Ishikawa (cell line): ENCODE results near the gene COL23A1.

ENCODE experiments used
- EGR1 ChIP-seq: IDR thresholded peaks from 2 replicates; pipeline ENCODE4 v1.6.1; 2012
- MAX ChIP-seq: IDR thresholded peaks from 2 replicates; pipeline ENCODE4 v1.6.1; 2012
- RAD21 ChIP-seq: IDR thresholded peaks from 2 replicates; pipeline ENCODE4 v1.6.1; 2012; ENCODE audit warnings: low read depth
- TAF1 ChIP-seq: IDR thresholded peaks from 2 replicates; pipeline ENCODE4 v1.6.1; 2012; ENCODE audit warnings: low read depth, mild to moderate bottlenecking
- USF1 ChIP-seq: IDR thresholded peaks from 2 replicates; pipeline ENCODE4 v1.6.1; 2012
- YY1 ChIP-seq: IDR thresholded peaks from 2 replicates; pipeline ENCODE4 v1.6.1; 2012; ENCODE audit warnings: low read depth

GRCh38 chr5:178415353-178415752 is 174.8 kb downstream of the COL23A1 start:
- TF ChIP-seq TAF1 (no peak), RAD21 (no peak), YY1 (no peak), EGR1 (no peak), USF1 (no peak), MAX (no peak)
